ENCODE data around the gene FUBP1. TPM values are rescaled to one million over a fixed set of nuclear protein-coding genes. Genes with fewer than 3 reads are reported as not detected.
"Not testable (repeated sequence)": the region's sequence is repeated elsewhere in the genome, so short reads cannot be mapped to it uniquely, and the experiment has no call there.

FUBP1 gene, protein sequence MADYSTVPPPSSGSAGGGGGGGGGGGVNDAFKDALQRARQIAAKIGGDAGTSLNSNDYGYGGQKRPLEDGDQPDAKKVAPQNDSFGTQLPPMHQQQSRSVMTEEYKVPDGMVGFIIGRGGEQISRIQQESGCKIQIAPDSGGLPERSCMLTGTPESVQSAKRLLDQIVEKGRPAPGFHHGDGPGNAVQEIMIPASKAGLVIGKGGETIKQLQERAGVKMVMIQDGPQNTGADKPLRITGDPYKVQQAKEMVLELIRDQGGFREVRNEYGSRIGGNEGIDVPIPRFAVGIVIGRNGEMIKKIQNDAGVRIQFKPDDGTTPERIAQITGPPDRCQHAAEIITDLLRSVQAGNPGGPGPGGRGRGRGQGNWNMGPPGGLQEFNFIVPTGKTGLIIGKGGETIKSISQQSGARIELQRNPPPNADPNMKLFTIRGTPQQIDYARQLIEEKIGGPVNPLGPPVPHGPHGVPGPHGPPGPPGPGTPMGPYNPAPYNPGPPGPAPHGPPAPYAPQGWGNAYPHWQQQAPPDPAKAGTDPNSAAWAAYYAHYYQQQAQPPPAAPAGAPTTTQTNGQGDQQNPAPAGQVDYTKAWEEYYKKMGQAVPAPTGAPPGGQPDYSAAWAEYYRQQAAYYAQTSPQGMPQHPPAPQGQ
- 261 and 295 TPM in 2 replicates for total RNA-seq (2014; rRNA removed; shearing (Covaris generic))

DNA sequence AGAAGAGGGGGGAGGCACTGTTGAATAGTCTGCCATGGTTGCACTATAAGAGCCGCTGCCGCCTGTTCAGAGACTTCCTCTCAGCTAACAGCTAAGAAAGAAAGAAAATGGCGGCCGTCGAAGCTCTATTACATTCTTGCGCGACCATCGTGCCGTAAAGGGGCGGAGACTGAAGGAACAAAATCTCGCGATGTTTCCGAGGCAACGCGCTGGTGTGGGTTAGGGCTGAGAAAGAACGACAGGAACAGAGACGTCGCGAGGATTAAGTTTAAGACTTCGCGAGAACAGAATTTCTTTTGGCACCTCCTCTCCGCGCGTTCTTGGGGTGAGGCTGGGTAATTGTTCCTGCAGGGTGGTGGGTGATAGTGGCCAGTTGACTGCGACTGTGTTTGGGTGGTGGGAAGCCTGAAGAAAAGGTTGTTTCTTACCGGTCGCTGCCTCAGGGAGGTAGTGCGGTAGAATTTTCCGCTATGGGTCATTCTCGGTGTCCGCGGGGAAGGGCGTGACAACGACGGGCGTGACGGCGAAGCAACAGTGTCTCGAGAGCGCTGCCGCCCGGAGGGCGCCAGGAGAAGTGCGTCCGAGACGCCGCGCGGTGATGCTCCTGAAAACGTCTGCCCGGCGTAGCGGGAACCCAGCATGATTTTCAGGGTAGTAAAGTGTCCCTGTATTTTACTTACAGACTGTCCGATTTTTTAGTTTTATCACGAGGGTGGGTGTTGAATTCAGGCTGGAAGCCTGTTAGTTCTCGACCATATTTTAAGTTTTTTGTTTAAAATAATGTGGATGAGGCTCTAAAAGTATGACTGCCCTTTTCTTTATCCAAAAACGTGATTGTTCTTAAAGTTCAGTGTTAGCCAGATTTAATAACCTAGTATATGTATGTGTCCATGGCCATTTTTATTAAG lies at the start of gene FUBP1:
Gene FUBP1 (minus strand): TSS at position 104 of the 908 bp plus-strand sequence. CDS start 68 bp downstream, at position 36.
- Histone ChIP-seq H3K9me3 (replicated peaks) (no peaks in the 10 kb centered on the region), H3K27me3 (no peaks in the 10 kb centered on the region), H3K27ac (peak within 1 kb of the TSS; percentile 97), H3K36me3 (peaks cover 39% of the 10 kb centered on the region), H3K4me3 (peak within 1 kb of the TSS; percentile 93), H3K4me1 (0 out of 2 replicates have a peak, but pooled peaks cover 8% of the 10 kb centered on the region)
- DNase-seq, result peak; percentile 96 to 99

DNA sequence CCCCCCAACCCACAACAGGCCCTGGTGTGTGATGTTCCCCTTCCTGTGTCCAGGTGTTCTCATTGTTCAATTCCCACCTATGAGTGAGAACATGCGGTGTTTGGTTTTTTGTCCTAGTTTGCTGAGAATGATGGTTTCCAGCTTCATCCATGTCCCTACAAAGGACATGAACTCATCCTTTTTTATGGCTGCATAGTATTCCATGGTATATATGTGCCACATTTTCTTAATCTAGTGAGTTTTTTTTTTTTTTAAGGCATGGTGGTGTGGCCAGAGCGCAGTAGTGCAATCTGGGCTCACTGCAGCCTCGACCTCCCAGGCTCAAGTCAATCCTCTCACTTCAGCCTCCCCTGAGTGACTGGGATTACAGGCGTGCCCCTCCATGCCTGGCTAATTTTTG lies 42.3 kb upstream of the FUBP1 start:
- H3K36me3 ChIP-seq; H3K27me3 ChIP-seq; H3K4me1 ChIP-seq; H3K4me3 ChIP-seq; DNase-seq; H3K27ac ChIP-seq; H3K9me3 ChIP-seq (replicated peaks): not testable (repeated sequence)

DNA sequence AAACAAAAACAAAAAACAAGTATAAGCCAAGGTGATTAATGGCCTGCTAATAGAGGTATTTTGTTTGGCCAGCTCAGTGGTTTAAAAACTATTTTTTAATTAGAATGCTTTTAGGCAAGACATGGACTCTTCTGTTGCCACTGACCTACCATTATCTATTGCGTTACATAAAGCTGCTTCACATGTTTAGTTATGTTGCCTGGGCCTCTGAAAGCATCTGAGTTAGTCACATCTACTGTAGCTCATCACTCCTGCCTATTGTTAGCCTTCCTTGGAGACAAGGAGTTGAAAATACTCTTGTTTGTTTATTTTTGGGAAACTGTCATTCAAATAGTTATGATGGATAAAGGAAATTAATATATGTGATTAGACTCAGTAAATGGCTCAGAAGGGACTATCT lies 40.2 kb upstream of the FUBP1 start:
- Histone ChIP-seq H3K4me3 (no peak overlapping the region), H3K4me1 (no peaks in the 10 kb centered on the region), H3K9me3 (replicated peaks) (no peaks in the 10 kb centered on the region), H3K36me3 (peaks cover 13% of the 10 kb centered on the region), H3K27me3 (no peaks in the 10 kb centered on the region), H3K27ac (no peak overlapping the region)
- DNase-seq, result no peak

DNA sequence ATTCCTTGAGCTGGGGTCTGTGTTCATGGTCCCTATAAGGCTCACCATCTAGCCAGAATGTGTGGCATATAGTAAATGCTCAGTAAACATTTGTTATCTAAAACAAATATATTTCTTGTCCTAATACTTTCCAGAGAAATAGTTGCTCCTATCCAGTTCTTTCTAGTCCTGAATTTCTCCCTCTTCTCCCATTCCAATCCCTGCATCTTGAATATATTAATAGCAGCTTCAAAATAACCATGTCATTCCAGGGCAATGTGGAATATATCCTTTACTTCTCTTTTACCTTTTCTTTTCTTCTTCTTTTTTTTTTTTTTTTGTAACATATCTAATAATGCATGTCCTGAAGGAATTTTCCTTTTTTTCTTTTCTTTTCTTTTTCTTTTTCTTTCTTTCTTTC lies 36.3 kb upstream of the FUBP1 start:
- Histone ChIP-seq H3K4me1 (no peaks in the 10 kb centered on the region), H3K27ac (no peak overlapping the region), H3K9me3 (replicated peaks) (no peaks in the 10 kb centered on the region), H3K4me3 (no peak overlapping the region), H3K27me3 (no peaks in the 10 kb centered on the region), H3K36me3 (peaks cover 29% of the 10 kb centered on the region)
- no peak for DNase-seq

DNA sequence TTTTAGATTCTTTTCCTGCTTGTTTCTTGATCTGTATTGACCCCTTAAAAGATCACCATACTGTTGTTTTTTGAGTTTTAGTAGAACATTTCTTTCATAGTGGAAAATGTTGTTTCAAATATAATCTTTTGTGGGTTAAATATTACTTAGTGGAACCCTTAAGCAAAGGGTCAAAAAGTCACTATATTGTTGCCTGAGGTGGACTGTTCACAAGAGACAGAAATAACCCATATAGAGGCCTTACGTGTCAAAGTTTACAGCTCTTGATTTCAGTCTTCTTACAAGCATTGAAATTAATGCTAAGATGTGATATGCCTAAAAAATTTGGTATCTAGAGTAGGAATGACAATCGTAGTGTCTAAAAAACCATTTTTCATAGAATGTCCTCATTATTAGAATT lies 32.2 kb upstream of the FUBP1 start:
- no peak for DNase-seq
- peaks cover 3% of the 10 kb centered on the region; the same call in 1 of the 2 replicates for H3K4me1 ChIP-seq
- no peak overlapping the region for H3K27ac ChIP-seq
- H3K4me3 ChIP-seq, result no peak overlapping the region
- peaks cover 26% of the 10 kb centered on the region for H3K36me3 ChIP-seq
- H3K27me3 ChIP-seq, result no peaks in the 10 kb centered on the region
- H3K9me3 ChIP-seq (replicated peaks), result no peaks in the 10 kb centered on the region

DNA sequence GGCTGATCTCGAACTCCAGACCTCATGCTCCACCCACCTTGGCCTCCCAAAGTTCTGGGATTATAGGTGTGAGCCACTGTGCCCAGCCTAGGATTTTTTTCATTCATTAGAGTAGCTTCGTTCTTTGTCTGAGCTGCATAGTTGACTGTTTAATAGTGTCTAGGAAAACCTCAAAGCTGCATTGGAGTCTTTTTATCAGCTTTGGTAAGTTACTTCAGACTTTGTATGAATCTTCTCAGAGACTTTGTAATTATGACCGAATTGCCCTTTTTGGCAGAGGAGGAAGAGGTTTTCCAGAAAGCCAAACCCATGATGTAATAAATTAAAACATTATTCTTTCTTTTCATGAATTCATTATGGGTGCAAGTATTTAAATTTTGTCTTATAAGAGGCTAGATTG lies 31.0 kb upstream of the FUBP1 start:
- Histone ChIP-seq H3K36me3 (peaks cover 22% of the 10 kb centered on the region), H3K27me3 (no peaks in the 10 kb centered on the region), H3K27ac (no peak overlapping the region), H3K9me3 (replicated peaks) (no peaks in the 10 kb centered on the region), H3K4me1 (peaks cover 3% of the 10 kb centered on the region; the same call in 1 of the 2 replicates), H3K4me3 (no peak overlapping the region)
- DNase-seq, result no peak

DNA sequence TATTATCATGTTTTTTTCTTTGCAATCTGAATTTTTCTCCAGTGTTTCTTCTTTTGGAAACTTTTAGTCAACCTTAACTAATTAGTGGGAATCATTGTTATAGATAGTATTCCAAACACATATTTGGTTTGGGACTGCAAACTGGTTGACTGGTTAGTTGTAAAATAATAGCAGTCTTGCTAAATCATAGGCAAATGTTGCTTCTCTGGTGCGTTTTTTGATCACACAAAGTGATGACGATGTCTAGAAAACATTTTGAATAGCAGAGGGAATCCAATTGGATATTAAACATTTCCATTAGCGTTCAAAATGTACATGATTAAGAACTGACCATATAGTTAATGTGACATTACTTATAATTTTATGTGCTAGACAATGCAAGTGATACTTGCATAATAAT lies 30.4 kb upstream of the FUBP1 start:
- H3K27me3 ChIP-seq, result peaks cover 2% of the 10 kb centered on the region; the same call in 1 of the 2 replicates
- no peak for DNase-seq
- no peaks in the 10 kb centered on the region for H3K9me3 ChIP-seq (replicated peaks)
- H3K4me1 ChIP-seq, result peaks cover 3% of the 10 kb centered on the region
- no peak overlapping the region for H3K4me3 ChIP-seq
- peaks cover 19% of the 10 kb centered on the region for H3K36me3 ChIP-seq
- H3K27ac ChIP-seq, result no peak overlapping the region

DNA sequence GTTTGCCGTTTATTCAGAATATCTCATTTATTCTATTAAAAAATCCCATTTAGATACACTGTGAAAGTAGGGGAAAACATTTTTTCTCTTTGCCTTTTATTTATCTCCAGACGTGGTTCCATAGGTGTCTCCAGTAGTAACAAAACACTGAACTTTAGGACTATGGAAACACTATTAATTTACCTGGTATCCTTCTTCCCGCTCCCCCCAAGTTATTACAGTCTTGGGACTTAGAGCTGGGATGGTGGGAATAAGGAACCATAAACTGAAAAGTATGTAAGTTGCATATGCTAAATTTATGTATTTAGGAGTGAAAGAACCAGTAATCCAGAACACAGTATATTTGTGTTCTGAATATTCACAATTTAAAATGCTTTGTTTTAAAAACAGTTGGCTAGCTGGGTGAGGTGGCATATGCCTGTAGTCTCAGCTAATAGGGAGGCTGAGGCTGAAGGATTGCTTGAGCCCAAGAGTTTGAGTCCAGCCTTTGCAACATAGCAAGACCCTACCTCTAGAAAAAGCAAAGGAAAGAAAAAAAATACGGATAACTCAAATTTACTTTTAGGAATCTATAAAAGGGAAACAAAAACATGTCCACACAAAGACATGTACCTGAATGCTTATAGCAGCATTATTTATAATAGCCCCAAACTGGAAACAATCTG lies 28.9 kb upstream of the FUBP1 start:
- Histone ChIP-seq H3K4me3 (no peak overlapping the region), H3K9me3 (replicated peaks) (no peaks in the 10 kb centered on the region), H3K4me1 (peaks cover 12% of the 10 kb centered on the region), H3K36me3 (peaks cover 9% of the 10 kb centered on the region), H3K27ac (no peak overlapping the region), H3K27me3 (peaks cover 5% of the 10 kb centered on the region; the same call in 1 of the 2 replicates)
- DNase-seq, result no peak

DNA sequence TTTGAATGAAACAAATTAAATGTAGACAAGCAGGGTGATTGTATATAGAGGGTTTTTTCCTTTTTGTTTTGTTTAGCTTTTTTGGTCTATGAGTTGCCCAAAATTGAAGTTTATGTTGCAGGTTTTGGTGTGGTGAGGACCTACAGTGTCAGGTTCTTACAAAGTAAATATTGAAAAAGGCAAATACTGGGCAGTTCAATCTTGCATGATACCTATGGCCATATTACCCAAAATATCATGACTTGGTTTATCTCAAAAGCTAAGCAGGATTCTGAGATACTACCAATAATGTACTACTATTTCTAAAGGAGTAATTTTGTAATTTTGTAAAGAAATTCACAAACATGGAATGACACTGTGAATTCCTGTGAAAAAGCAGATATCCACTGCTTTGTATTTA lies 27.6 kb upstream of the FUBP1 start:
- Histone ChIP-seq H3K4me3 (peak overlapping the region; percentile 67), H3K27ac (peak overlapping the region; percentile 100; the same call in 1 of the 2 replicates), H3K36me3 (peaks cover 7% of the 10 kb centered on the region), H3K4me1 (peaks cover 12% of the 10 kb centered on the region), H3K27me3 (peaks cover 5% of the 10 kb centered on the region; the same call in 1 of the 2 replicates), H3K9me3 (replicated peaks) (no peaks in the 10 kb centered on the region)
- peak in 1 of 2 experiments; percentile 6 for DNase-seq

DNA sequence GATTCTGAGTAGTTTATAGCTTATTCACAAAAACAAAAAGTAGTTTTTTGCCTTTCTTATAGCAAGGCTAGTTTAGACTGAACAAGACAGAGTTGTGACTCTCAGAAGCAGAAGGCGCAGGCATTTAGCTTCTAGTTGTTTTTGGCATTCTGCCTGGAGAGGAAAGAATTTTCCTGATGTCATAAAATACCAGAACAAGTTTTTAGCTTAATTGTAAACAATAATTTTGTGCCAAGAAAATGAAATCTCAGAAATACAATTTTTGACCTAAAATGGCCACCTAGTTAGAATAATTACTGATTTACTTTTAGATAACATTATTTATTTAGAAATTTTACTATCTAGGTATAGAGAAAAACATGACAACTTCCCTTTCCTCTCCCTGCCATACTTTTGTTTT lies 26.9 kb upstream of the FUBP1 start:
- Histone ChIP-seq H3K36me3 (peaks cover 3% of the 10 kb centered on the region), H3K27me3 (peaks cover 5% of the 10 kb centered on the region; the same call in 1 of the 2 replicates), H3K9me3 (replicated peaks) (no peaks in the 10 kb centered on the region), H3K27ac (peak overlapping the region; percentile 100), H3K4me1 (peaks cover 12% of the 10 kb centered on the region), H3K4me3 (peak overlapping the region; percentile 67)
- peak; percentile 53 to 81 for DNase-seq

DNA sequence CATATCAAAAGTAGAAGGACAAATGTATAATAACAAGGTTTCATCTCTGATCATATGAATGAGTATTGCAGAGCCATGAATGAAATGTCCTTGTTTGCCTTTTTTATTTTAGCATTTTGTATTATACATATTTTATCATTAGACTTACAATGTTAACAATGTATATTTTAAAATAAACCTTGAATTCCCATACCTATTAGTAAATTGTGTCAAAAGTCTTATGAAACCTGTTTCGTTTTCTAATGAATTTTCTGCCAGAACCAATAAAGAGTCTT lies 26.5 kb upstream of the FUBP1 start:
- Histone ChIP-seq H3K27ac (peak overlapping the region; percentile 100), H3K4me1 (peaks cover 12% of the 10 kb centered on the region), H3K36me3 (peaks cover 3% of the 10 kb centered on the region; the same call in 1 of the 2 replicates), H3K27me3 (peaks cover 5% of the 10 kb centered on the region; the same call in 1 of the 2 replicates), H3K9me3 (replicated peaks) (no peaks in the 10 kb centered on the region), H3K4me3 (peak overlapping the region; percentile 67)
- no peak for DNase-seq

DNA sequence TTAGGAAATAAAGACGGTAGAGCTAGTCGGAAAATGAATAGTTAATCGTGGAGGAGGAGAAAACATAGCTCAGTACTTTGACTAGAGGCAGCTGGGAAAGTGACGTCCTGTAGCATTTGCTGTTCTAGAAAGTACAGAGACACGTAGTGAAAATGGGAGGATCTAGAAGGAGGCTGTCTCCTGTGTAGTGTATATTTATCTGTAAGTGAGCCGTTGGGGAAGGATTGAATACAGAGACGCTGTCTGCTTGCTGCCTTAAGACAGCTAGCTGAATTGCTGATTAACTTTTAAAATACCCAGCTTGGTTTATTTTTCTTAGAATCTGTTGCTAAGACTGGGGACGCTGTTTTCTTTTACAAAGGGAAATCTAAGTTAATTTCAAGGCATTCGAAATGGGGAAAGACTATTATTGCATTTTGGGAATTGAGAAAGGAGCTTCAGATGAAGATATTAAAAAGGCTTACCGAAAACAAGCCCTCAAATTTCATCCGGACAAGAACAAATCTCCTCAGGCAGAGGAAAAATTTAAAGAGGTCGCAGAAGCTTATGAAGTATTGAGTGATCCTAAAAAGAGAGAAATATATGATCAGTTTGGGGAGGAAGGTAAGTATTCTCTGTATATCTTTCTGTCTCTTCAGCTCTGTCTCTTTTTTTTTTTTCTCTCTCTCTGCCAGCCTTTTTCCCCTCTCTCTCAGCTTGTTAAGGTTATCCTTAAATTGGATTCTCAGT lies 26.0 kb upstream of the FUBP1 start, which contains the start of gene DNAJB4:
Gene DNAJB4 (plus strand): TSS at position 221 of the 729 bp plus-strand sequence. CDS start 172 bp downstream, at position 393.
- H3K9me3 ChIP-seq (replicated peaks), result no peaks in the 10 kb centered on the region
- H3K27ac ChIP-seq, result peak within 1 kb of the TSS; percentile 100
- peaks cover 12% of the 10 kb centered on the region for H3K4me1 ChIP-seq
- H3K27me3 ChIP-seq, result peaks cover 5% of the 10 kb centered on the region; the same call in 1 of the 2 replicates
- DNase-seq, result peak; percentile 83 to 95
- H3K4me3 ChIP-seq, result peak within 1 kb of the TSS; percentile 67
- H3K36me3 ChIP-seq, result peaks cover 3% of the 10 kb centered on the region; the same call in 1 of the 2 replicates

DNA sequence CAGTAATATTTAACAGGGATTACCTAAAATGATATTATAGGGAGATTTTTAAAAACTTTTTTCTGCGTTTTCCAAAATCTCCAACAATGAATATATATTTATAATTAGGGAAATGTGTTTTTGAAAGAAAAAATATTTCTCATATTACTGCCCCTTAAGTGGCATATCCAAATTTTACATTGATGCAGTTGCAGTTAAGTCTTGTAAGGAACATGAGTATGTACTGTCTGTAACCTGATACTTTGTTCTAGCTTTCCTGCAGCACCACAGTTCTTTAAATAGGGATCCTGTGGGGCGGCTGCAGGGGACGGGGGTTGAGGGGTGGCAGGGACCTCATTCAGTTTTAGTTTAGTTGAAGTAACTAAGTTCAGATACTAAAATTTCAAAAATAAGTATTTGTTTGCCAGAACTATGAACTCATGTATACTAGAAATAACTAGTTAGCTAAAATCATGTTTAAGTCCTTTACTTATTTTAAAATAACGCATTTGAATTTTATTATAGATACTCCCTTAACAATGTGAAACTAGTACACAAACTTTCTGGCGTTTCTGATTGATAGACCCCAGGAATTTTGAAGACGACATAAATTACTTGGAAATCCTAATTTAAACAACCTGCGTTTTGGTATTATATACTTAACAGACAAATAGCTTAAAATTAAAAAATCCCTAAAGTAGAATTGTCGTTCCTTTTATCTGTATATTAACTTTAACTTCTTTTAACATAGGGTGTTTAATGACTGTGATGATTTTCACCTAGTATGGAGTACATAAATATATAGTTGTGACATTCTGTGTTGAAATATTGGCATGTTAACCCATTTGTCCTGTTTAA lies 25.2 kb upstream of the FUBP1 start:
- Histone ChIP-seq H3K27me3 (peaks cover 5% of the 10 kb centered on the region; the same call in 1 of the 2 replicates), H3K4me1 (peaks cover 12% of the 10 kb centered on the region), H3K9me3 (replicated peaks) (no peaks in the 10 kb centered on the region), H3K36me3 (peaks cover 3% of the 10 kb centered on the region; the same call in 1 of the 2 replicates), H3K27ac (peak overlapping the region; percentile 100), H3K4me3 (peak overlapping the region; percentile 67)
- DNase-seq, result peak; percentile 82 to 86

Data from SJCRH30 (cell line).